Activated CD8-positive, alpha-beta memory T cell treated with anti-CD3 and anti-CD28 coated beads, Interleukin-2, amount 50 U/mL, for 1 hour (primary cell): ENCODE results near the gene NLK.
"Not testable (repeated sequence)": the region's sequence is repeated elsewhere in the genome, so short reads cannot be mapped to it uniquely, and the experiment has no call there.

Experiments
- DNase-seq: peaks from one replicate; pipeline ENCODE4 v3.0.0-alpha.2; 2020; ENCODE audit errors: extremely low read depth

Gene NLK

GRCh38 chr17:28072936-28073533 lies 30.6 kb downstream of the NLK start:
- DNase-seq, result no peak

- no peak for DNase-seq
Measured at GRCh38 chr17:28074010-28074409, 31.5 kb downstream of the NLK start.

GRCh38 chr17:28076144-28076543 lies 33.7 kb downstream of the NLK start:
- DNase-seq, result no peak

- DNase-seq, result not testable (repeated sequence)
Measured at GRCh38 chr17:28077140-28077539, 34.7 kb downstream of the NLK start.

DNA sequence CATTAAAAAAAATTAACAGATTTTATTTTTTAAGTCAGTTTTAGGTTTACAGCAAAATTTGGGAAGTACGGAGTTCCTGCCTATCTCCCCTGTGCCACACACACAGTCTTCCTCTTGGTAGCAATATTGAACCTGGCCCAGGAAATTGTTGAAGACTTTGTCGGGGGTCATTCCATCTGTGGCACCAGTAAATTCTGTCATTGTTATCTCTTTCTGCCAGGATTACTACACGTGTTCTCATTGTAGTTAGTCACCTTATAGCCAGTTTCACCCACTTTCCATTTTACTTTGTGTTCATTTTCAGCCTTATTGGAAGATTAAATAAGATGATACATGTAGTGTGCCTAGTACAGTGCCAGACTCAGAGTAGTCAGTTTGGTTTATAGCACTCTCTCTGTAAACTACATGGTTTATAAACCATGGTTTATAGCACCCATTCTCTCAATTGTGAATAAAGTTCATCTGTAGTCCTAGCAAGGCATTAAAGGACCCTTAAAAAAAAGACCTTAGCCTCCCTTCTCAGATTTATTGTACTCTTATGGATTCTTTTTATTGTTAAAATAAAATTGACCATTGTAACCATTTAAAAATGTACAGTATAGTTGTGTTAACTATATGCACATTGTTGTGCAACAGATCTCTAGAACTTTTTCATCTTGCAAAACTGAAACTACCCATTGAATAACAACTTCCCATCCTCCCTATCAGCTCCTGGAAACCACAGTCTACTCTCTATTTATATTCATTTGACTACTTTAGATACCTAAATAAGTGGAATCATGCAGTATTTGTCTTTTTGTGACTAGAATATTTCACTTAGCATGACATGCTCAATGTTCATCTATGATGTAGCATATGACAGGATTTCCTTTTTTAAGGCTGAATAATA lies 36.1 kb downstream of the NLK start:
- no peak for DNase-seq

- DNase-seq, result no peak
Measured at GRCh38 chr17:28081467-28081866, 39.0 kb downstream of the NLK start.

DNA sequence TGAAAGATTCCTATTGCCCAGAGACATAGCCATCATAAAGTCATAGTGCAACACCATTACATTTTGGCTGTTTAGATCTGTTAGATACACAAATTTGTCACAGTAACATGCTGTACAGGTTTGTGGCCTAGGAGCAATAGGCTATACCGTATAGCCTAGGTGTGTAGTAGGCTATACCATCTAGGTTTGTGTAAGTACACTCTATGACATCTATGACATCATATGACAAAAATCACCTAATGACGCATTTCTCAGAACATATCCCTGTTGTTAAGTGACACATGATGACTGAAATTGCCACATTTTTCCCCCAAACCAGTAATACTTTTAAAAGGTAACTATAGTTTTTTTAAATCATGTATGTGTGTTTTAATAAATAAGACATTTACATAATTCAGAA lies 43.3 kb downstream of the NLK start:
- no peak for DNase-seq

DNA sequence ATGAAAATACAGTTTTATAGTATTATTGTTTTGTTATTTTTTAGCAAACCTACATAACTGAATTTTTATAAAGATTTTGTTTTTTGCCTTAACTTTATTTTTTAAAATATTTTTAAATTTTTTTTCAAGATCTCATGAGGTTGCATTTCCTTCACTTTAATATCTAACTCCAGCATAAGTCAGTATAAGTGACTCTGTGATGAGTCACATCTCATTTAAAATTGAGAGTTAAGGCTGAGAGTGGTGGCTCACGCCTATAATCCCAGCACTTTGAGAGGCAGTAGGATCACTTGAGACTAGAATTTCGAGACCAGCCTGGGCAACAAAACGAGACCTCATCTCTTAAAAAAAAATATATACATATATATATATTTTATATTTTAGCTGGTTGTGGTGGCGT lies 44.0 kb downstream of the NLK start:
- no peak for DNase-seq

- DNase-seq, result no peak
Measured at GRCh38 chr17:28087743-28088142, 45.3 kb downstream of the NLK start.

- no peak for DNase-seq
Measured at GRCh38 chr17:28090551-28090950, 48.1 kb downstream of the NLK start.

DNA sequence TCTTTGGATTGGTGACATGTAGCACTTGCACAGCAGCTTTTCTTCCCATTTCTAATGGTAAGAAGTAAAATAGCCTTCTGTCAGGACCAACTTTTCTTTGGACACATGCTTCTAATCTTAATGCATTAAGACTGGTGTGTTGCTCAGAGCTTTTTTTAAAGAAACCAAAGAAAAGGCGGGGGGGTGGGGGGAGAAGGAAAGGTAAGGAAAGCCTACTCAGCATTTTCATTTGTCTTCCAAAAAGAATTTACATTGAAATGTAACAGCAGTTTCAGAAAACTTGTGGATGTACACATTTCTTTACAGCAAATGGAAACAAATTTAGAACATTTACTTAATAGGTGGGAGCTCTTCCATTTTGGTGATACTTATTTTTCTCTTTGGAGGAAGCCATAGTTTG lies 49.6 kb downstream of the NLK start:
- DNase-seq, result no peak

- DNase-seq, result no peak
Measured at GRCh38 chr17:28093999-28094716, 51.7 kb downstream of the NLK start.

GRCh38 chr17:28096756-28097155 lies 54.3 kb downstream of the NLK start:
- DNase-seq, result no peak

GRCh38 chr17:28097254-28097653 lies 54.8 kb downstream of the NLK start:
- DNase-seq, result no peak

DNA sequence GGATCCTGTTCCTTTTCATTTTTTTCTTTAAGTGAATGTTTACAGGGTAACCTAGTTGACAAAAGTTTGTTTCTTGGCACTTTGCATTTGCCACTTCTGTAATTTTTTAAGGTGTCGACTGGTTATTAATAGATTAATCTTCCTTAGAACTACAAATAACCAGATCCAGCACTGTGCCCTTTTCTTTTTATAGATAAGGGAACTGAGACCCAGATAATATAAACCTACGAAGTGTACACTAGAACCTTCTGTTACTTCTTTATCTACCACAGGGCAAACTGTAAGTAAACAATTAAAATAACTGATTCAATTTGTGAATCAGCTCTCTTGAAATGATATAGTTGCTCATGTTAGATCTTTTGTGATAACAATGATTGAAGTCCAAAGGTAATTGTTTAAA lies 55.4 kb downstream of the NLK start:
- DNase-seq, result no peak

DNA sequence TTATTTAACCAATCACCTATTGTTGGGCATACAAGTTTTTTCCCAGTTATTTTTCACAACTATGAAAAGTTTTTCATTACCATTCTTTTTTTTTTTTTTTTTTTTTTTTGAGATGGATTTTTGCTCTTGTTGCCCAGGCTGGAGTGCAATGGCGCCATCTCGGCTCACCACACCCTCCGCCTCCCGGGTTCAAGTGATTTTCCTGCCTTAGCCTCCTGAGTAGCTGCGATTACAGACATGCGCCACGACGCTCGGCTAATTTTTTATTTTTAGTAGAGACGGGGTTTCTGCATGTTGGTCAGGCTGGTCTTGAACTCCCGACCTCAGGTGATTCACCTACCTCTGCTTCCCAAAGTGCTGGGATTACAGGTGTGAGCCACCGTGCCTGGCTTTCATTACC lies 56.1 kb downstream of the NLK start:
- DNase-seq, result not testable (repeated sequence)

DNA sequence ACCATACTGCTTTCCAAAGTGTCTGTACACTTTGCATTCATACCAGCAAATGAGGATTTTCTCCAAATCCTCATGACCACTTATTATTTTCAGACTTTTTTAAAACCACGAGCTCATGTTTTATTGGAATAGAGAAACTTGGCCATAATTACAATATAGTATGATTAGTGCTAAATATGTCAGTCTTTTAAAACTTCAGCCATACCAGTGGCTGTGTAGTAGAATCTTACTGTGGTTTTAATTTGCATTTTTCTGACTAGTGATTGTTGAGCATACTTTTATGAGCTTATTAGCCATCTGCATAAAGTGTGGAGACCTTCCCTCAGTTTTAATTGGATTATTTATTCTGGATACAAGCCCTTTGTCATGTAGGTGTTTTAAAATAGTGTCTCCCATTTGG lies 57.8 kb downstream of the NLK start:
- DNase-seq, result no peak

- DNase-seq, result no peak
Measured at GRCh38 chr17:28100936-28101335, 58.5 kb downstream of the NLK start.

GRCh38 chr17:28101919-28102318 lies 59.4 kb downstream of the NLK start:
- DNase-seq, result no peak

- no peak for DNase-seq
Measured at GRCh38 chr17:28105501-28105900, 63.0 kb downstream of the NLK start.

DNA sequence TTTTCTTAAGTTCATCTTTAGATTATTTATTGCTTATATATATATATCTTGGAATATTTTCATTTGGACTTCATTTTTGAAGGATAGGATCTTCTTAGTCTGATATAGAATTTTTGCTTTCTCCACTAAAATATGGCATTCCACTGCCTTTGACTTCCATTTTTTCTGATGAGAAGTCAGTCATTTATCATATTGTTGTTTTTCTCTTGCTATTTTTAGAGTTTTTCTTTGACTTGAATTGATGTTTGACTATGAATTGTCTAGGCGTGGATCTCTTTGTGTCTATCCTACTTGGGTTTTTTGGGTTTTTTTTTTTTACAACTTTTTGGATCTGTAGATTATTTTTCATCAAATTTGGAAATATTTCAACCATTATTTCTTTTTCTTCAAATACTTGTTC lies 67.7 kb downstream of the NLK start:
- no peak for DNase-seq

GRCh38 chr17:28112181-28112580 lies 69.7 kb downstream of the NLK start:
- no peak for DNase-seq

DNA sequence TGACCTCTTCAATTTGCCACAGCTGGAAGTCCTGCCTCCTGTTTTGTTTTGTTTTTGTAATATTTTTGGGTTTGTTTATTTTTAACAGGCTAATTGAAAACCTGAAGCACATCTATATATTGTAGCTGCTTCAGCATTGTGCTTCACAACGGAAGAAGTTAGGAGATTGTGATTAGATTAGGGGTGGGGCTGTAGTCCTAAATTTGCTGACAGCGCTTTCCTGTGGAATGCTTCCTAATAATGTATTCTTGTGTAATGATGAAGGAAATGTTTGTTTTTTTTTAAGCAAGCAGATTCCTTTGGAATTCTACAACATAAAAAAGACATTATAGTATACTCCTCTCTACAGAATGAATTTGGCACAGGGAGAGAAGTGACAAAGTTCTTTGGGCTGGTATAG lies 70.1 kb downstream of the NLK start:
- DNase-seq, result no peak
